Measurements from ENCODE around the gene SBDS. TPM values are rescaled to one million over a fixed set of nuclear protein-coding genes. Genes with fewer than 3 reads are reported as not detected.
"Not testable (repeated sequence)": the region's sequence is repeated elsewhere in the genome, so short reads cannot be mapped to it uniquely, and the experiment has no call there.

Gene SBDS
- total RNA-seq, 1 experiment from 2014 or later, result 185 TPM

- peak; percentile 82 for DNase-seq (ENCODE audit: low read depth)
Measured at GRCh38 chr7:66994691-66995049, 716 bp downstream of the SBDS start.

GRCh38 chr7:66994051-66994450, 1.3 kb downstream of the SBDS start:
- DNase-seq (ENCODE audit: low read depth), result not testable (repeated sequence)

- not testable (repeated sequence) for DNase-seq (ENCODE audit: low read depth)
Measured at GRCh38 chr7:66989552-66989951, 5.8 kb downstream of the SBDS start.

GRCh38 chr7:66980336-66980735, 15.1 kb downstream of the SBDS start:
- DNase-seq (ENCODE audit: low read depth), result not testable (repeated sequence)

GRCh38 chr7:66979013-66979412, 16.4 kb downstream of the SBDS start:
- not testable (repeated sequence) for DNase-seq (ENCODE audit: low read depth)

- not testable (repeated sequence) for DNase-seq (ENCODE audit: low read depth)
Measured at GRCh38 chr7:66978312-66978711, 17.1 kb downstream of the SBDS start.

- peak; percentile 17 for DNase-seq (ENCODE audit: low read depth)
Measured at GRCh38 chr7:66974986-66975590, 20.3 kb downstream of the SBDS start.

GRCh38 chr7:66970310-66970709, 25.1 kb downstream of the SBDS start:
- no peak for DNase-seq (ENCODE audit: low read depth)

- DNase-seq (ENCODE audit: low read depth), result not testable (repeated sequence)
Measured at GRCh38 chr7:66969001-66969400, 26.4 kb downstream of the SBDS start.

GRCh38 chr7:66967029-66967428, 28.4 kb downstream of the SBDS start:
- DNase-seq (ENCODE audit: low read depth), result no peak

- DNase-seq (ENCODE audit: low read depth), result no peak
Measured at GRCh38 chr7:66964411-66964810, 31.0 kb downstream of the SBDS start.

GRCh38 chr7:66961096-66961495, 34.3 kb downstream of the SBDS start:
- DNase-seq (ENCODE audit: low read depth), result no peak

- no peak for DNase-seq (ENCODE audit: low read depth)
Measured at GRCh38 chr7:66960192-66960591, 35.2 kb downstream of the SBDS start.

- no peak for DNase-seq (ENCODE audit: low read depth)
Measured at GRCh38 chr7:66958538-66959350, 36.6 kb downstream of the SBDS start.

- DNase-seq (ENCODE audit: low read depth), result no peak
Measured at GRCh38 chr7:66957595-66958290, 37.6 kb downstream of the SBDS start.

- DNase-seq (ENCODE audit: low read depth), result no peak
Measured at GRCh38 chr7:66953044-66953427, 42.4 kb downstream of the SBDS start.

GRCh38 chr7:66952343-66953043, 42.9 kb downstream of the SBDS start:
- DNase-seq (ENCODE audit: low read depth), result peak; percentile 93

GRCh38 chr7:66950763-66951162, 44.6 kb downstream of the SBDS start:
- peak; percentile 88 for DNase-seq (ENCODE audit: low read depth)

GRCh38 chr7:66950311-66950710, 45.1 kb downstream of the SBDS start:
- DNase-seq (ENCODE audit: low read depth), result peak; percentile 32

GRCh38 chr7:66948480-66949109, 46.8 kb downstream of the SBDS start:
- no peak for DNase-seq (ENCODE audit: low read depth)

GRCh38 chr7:66946545-66946944, 48.8 kb downstream of the SBDS start:
- no peak for DNase-seq (ENCODE audit: low read depth)

- DNase-seq (ENCODE audit: low read depth), result no peak
Measured at GRCh38 chr7:66939325-66939724, 56.1 kb downstream of the SBDS start.
